CD4-positive, alpha-beta T cell treated with Interleukin-1 beta for 1 hour (primary cell): ENCODE measurements around the gene SSUH2.
A peak's percentile ranks its signal among the peaks of the same experiment; 100 is the strongest.

Experiments
- DNase-seq, 2 donors: peaks; one replicate each; pipeline ENCODE4 v3.0.0-alpha.2; 2020 to 2022

Gene SSUH2

GRCh38 chr3:8639659-8640000, 5.0 kb downstream of the SSUH2 start:
- DNase-seq: no peak

- DNase-seq: no peak
Measured at GRCh38 chr3:8638994-8639658, 5.5 kb downstream of the SSUH2 start.

- no peak for DNase-seq
Measured at GRCh38 chr3:8637348-8637747, 7.2 kb downstream of the SSUH2 start.

GRCh38 chr3:8635631-8636030, 9.0 kb downstream of the SSUH2 start:
- DNase-seq: no peak

- no peak for DNase-seq
Measured at GRCh38 chr3:8635125-8635524, 9.5 kb downstream of the SSUH2 start.

- DNase-seq: no peak
Measured at GRCh38 chr3:8632402-8633237, 12.0 kb downstream of the SSUH2 start.

GRCh38 chr3:8631661-8632060, 12.9 kb downstream of the SSUH2 start:
- DNase-seq: no peak

- peak in 1 of 2 donors; percentile 62 for DNase-seq
Measured at GRCh38 chr3:8629151-8630021, 15.2 kb downstream of the SSUH2 start.

- DNase-seq: no peak
Measured at GRCh38 chr3:8627949-8628348, 16.6 kb downstream of the SSUH2 start.

- DNase-seq: no peak
Measured at GRCh38 chr3:8627201-8627940, 17.2 kb downstream of the SSUH2 start.

- DNase-seq: no peak
Measured at GRCh38 chr3:8625991-8626390, 18.6 kb downstream of the SSUH2 start.

GRCh38 chr3:8624612-8625011, 20.0 kb downstream of the SSUH2 start:
- DNase-seq: no peak

- DNase-seq: no peak
Measured at GRCh38 chr3:8623741-8624140, 20.9 kb downstream of the SSUH2 start.

GRCh38 chr3:8622873-8623691, 21.5 kb downstream of the SSUH2 start:
- peak; percentile 8 to 52 for DNase-seq

- no peak for DNase-seq
Measured at GRCh38 chr3:8621872-8622271, 22.7 kb downstream of the SSUH2 start.

GRCh38 chr3:8621141-8621540, 23.5 kb downstream of the SSUH2 start:
- no peak for DNase-seq

- DNase-seq: no peak
Measured at GRCh38 chr3:8619548-8619947, 25.1 kb downstream of the SSUH2 start.

GRCh38 chr3:8618950-8619349, 25.6 kb downstream of the SSUH2 start:
- no peak for DNase-seq

GRCh38 chr3:8617921-8618320, 26.7 kb downstream of the SSUH2 start:
- DNase-seq: no peak

GRCh38 chr3:8610951-8611350, 33.6 kb downstream of the SSUH2 start:
- DNase-seq: no peak

- DNase-seq: no peak
Measured at GRCh38 chr3:8608791-8609467, 35.7 kb downstream of the SSUH2 start.
